ENCODE results near the gene TRABD2A. TPM values are rescaled to one million over a fixed set of nuclear protein-coding genes. Genes with fewer than 3 reads are reported as not detected.
A peak's percentile ranks its signal among the peaks of the same experiment; 100 is the strongest.
"Not testable (repeated sequence)": the region's sequence is repeated elsewhere in the genome, so short reads cannot be mapped to it uniquely, and the experiment has no call there.

The TRABD2A gene
- total and polyA plus RNA-seq, 9 donors = 12.2 to 71.0 (median 33.3) TPM

GRCh38 chr2:84879584-84880394, 1.1 kb downstream of the TRABD2A start:
- intact Hi-C loops (cut with DNase I) = loop anchor here in 2 of 4 donors (2.0 to 10.0 kb wide), 4 partner anchors 27 to 385 kb away; no protein-coding TSS in a partner anchor
- H3K27ac ChIP-seq = no peak overlapping the region

DNA sequence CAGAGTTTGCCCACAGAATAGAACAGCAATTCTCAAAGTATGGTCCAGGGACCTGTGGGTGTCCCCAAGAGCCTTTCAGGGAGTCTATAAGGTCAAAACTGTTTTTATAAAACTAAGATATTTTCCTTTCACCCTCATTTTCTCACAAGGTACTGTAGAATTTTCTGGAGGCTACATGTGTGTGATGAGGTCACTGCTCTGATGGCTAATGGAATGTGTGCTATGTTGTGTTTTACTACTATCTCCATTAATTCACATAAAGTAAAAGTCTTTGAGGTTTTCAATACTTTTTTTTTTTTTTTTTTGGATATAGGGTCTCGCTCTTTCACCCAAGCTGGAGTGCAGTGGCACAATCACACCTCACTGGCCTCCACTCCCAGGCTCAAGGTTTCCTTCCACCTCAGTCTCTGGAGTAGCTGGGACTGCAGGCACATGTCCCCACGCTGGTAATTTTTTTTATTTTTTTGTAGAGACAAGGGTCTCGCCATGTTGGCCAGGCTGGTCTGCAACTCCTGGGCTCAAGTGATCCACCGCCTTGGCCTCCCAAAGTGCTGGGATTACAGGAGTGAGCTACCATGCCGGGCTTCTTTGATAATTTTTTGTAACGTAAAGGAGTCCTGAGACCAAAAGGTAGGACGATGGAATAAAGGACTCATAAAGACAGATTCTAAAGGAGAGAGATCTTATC, 1.8 kb downstream of the TRABD2A start:
- TF ChIP-seq POLR2A (IDR thresholded peaks at IDR 0.05) (no peak), EP300 (IDR thresholded peaks at IDR 0.05) (no peak)
- TF ChIP-seq, protein P1, sequence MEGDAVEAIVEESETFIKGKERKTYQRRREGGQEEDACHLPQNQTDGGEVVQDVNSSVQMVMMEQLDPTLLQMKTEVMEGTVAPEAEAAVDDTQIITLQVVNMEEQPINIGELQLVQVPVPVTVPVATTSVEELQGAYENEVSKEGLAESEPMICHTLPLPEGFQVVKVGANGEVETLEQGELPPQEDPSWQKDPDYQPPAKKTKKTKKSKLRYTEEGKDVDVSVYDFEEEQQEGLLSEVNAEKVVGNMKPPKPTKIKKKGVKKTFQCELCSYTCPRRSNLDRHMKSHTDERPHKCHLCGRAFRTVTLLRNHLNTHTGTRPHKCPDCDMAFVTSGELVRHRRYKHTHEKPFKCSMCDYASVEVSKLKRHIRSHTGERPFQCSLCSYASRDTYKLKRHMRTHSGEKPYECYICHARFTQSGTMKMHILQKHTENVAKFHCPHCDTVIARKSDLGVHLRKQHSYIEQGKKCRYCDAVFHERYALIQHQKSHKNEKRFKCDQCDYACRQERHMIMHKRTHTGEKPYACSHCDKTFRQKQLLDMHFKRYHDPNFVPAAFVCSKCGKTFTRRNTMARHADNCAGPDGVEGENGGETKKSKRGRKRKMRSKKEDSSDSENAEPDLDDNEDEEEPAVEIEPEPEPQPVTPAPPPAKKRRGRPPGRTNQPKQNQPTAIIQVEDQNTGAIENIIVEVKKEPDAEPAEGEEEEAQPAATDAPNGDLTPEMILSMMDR (IDR thresholded peaks at IDR 0.05) = no peak
- H3K36me3 ChIP-seq = no peaks in the 10 kb centered on the region
- H3K27ac ChIP-seq = no peak overlapping the region
- H3K4me3 ChIP-seq = peak overlapping the region; percentile 23
- no peak for DNase-seq
- H3K27me3 ChIP-seq = no peaks in the 10 kb centered on the region
- 49 to 59% (median 51%) methylated on average over 7 of the region's 7 CpGs for WGBS, 3 donors
- intact Hi-C loops (cut with DNase I) = loop anchor here in 1 of 4 donors (10.0 kb wide), 1 partner anchor 384 kb away; no protein-coding TSS in a partner anchor
- no peaks in the 10 kb centered on the region for H3K9me3 ChIP-seq
- peaks cover 5% of the 10 kb centered on the region for H3K4me1 ChIP-seq (ENCODE audit: insufficient read depth)

More at GRCh38 chr2:84879584-84880394, 1.1 kb downstream of the TRABD2A start:
- peak overlapping the region; percentile 39 for H3K4me3 ChIP-seq
- no peaks in the 10 kb centered on the region for H3K27me3 ChIP-seq
- peaks cover 9% of the 10 kb centered on the region for H3K4me1 ChIP-seq (ENCODE audit: insufficient read depth)
- H3K36me3 ChIP-seq = no peaks in the 10 kb centered on the region
- TF ChIP-seq EP300 (IDR thresholded peaks at IDR 0.05) (no peak), POLR2A (IDR thresholded peaks at IDR 0.05) (no peak)
- TF ChIP-seq, protein P1 (IDR thresholded peaks at IDR 0.05) = no peak
- peak in 4 of 5 donors; percentile 35 to 64 (median 46) for DNase-seq
- no peaks in the 10 kb centered on the region for H3K9me3 ChIP-seq
- WGBS, 3 donors = 2 to 3% (median 2%) methylated on average over 45 of the region's 45 CpGs

GRCh38 chr2:84878459-84878858, 2.4 kb downstream of the TRABD2A start:
- Histone ChIP-seq H3K27ac (no peak overlapping the region), H3K36me3 (no peaks in the 10 kb centered on the region), H3K27me3 (no peaks in the 10 kb centered on the region), H3K4me1 (ENCODE audit: insufficient read depth) (peaks cover 2% of the 10 kb centered on the region), H3K9me3 (no peaks in the 10 kb centered on the region), H3K4me3 (no peak overlapping the region)
- intact Hi-C loops (cut with DNase I) = loop anchor here in 1 of 4 donors (10.0 kb wide), 1 partner anchor 384 kb away; no protein-coding TSS in a partner anchor
- TF ChIP-seq, protein P1 (IDR thresholded peaks at IDR 0.05) = no peak
- TF ChIP-seq POLR2A (IDR thresholded peaks at IDR 0.05) (no peak), EP300 (IDR thresholded peaks at IDR 0.05) (no peak)
- no peak for DNase-seq
- WGBS, 3 donors = 81 to 97% (median 96%) methylated on average over 1 of the region's 1 CpG

DNA sequence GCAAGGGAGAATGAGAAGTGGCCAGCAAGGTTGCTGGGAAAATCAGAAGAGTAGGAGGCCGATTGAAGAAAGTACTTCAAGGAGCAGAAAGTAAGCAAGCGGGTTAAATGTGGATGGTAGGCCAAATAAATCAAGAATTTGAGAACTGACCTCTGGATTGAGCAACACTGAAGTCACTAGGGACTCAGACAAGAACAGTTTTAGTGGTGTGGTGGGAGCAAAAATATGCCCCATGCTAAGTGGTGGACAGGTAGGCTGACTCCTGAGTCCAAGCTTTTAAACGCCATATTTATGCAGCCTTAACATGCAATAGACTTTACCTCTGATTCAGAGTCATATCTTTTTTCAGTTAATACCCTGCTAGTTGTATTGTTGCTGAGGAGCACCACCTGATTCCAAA, 4.5 kb downstream of the TRABD2A start:
- WGBS, 3 donors = 73 to 92% (median 89%) methylated on average over 3 of the region's 3 CpGs
- H3K4me1 ChIP-seq (ENCODE audit: insufficient read depth) = peaks cover 2% of the 10 kb centered on the region
- H3K27ac ChIP-seq = no peak overlapping the region
- DNase-seq = no peak
- H3K27me3 ChIP-seq = no peaks in the 10 kb centered on the region
- TF ChIP-seq EP300 (IDR thresholded peaks at IDR 0.05) = no peak
- TF ChIP-seq POLR2A (IDR thresholded peaks at IDR 0.05) = no peak
- TF ChIP-seq, protein P1 (IDR thresholded peaks at IDR 0.05) = no peak
- H3K36me3 ChIP-seq = no peaks in the 10 kb centered on the region
- intact Hi-C loops (cut with DNase I) = loop anchor here in 1 of 4 donors (10.0 kb wide), 1 partner anchor 382 kb away; no protein-coding TSS in a partner anchor
- H3K9me3 ChIP-seq = no peaks in the 10 kb centered on the region
- H3K4me3 ChIP-seq = no peak overlapping the region

DNA sequence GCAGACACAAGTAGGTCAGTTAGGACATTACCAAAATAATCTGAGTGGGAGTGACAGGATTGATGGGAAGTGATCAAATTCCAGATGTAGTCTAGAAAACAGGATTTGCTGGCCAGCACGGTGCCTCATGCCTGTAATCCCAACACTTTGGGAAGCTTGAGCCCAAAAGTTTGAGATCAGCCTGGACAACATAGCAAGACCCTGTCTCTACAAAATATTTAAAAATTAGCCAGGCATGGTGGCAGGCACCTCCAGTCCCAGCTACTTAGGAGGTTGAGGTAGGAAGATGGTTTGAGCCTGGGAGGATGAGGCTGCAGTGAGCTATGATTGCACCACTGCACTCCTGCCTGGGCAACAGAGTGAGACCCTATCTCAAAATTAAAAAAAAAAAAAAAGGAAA, 5.3 kb downstream of the TRABD2A start:
- not testable (repeated sequence) for H3K27me3 ChIP-seq; H3K4me3 ChIP-seq; DNase-seq; H3K36me3 ChIP-seq; H3K9me3 ChIP-seq; H3K4me1 ChIP-seq (ENCODE audit: insufficient read depth); H3K27ac ChIP-seq
- 71 to 87% (median 73%) methylated on average over 1 of the region's 1 CpG for WGBS, 3 donors
- intact Hi-C loops (cut with DNase I) = loop anchor here in 1 of 4 donors (10.0 kb wide), 1 partner anchor 381 kb away; no protein-coding TSS in a partner anchor
